Thoracic aorta (tissue), 2 donors: ENCODE results near the gene ATF7IP. TPM values are rescaled to one million over a fixed set of nuclear protein-coding genes. Genes with fewer than 3 reads are reported as not detected.

Experiments
- ATAC-seq: fragments of 150-250 bp; one replicate; pipeline ENCODE4 v1.8.0; 2017; ENCODE audit warnings: low read depth; ENCODE audit not compliant: insufficient number of reproducible peaks, low FRiP score
- DNase-seq: peaks from one replicate; pipeline ENCODE4 v3.0.0-alpha.2; 2020; ENCODE audit warnings: low spot score
- H3K27ac ChIP-seq, 2 donors: fragments of 200-600 bp; sonication (generic); 1 replicate in 1 of 2; 2 replicates in 1 of 2; pipeline ENCODE4 v1.5.1; 2016; ENCODE audit warnings: mild to moderate bottlenecking in 2 of 2, moderate library complexity in 2 of 2
- H3K27me3 ChIP-seq: fragments of 200-600 bp; sonication (generic); replicated peaks from 2 replicates; pipeline ENCODE4 v1.6.0; 2016; ENCODE audit warnings: mild to moderate bottlenecking; ENCODE audit not compliant: insufficient read depth
- H3K36me3 ChIP-seq: fragments of 200-600 bp; sonication (generic); one replicate; pipeline ENCODE4 v1.5.1; 2016
- H3K4me1 ChIP-seq, 2 donors: fragments of 200-600 bp; sonication (generic); 1 replicate in 1 of 2; 2 replicates in 1 of 2; pipeline versions ENCODE4 v1.5.1 to v1.6.0; 2016; ENCODE audit warnings: low read depth in 2 of 2, mild to moderate bottlenecking in 1 of 2; ENCODE audit not compliant: control insufficient read depth in 1 of 2
- H3K4me3 ChIP-seq: fragments of 200-600 bp; sonication (generic); 2 replicates; pipeline ENCODE4 v1.5.1; 2016; ENCODE audit warnings: mild to moderate bottlenecking
- H3K9me3 ChIP-seq: fragments of 200-600 bp; sonication (generic); 2 replicates; pipeline ENCODE4 v1.5.1; 2016
- total RNA-seq, 2 donors: library from RNA; depleted of rRNA; stranded (reverse); fragments of >200 nt; gene quantifications; one replicate each; pipeline versions ENCODE4 v1.1.0 to v1.2.3, GENCODE V29; 2016
- TF ChIP-seq, protein P1 (sequence below): fragments of 200-600 bp; sonication (generic); IDR thresholded peaks from one replicate; pipeline ENCODE4 v1.5.1; 2019; ENCODE audit warnings: antibody characterized with exemption

The ATF7IP gene
- total RNA-seq, 2 donors from 2014 or later: 41.0 to 41.7 TPM

DNA sequence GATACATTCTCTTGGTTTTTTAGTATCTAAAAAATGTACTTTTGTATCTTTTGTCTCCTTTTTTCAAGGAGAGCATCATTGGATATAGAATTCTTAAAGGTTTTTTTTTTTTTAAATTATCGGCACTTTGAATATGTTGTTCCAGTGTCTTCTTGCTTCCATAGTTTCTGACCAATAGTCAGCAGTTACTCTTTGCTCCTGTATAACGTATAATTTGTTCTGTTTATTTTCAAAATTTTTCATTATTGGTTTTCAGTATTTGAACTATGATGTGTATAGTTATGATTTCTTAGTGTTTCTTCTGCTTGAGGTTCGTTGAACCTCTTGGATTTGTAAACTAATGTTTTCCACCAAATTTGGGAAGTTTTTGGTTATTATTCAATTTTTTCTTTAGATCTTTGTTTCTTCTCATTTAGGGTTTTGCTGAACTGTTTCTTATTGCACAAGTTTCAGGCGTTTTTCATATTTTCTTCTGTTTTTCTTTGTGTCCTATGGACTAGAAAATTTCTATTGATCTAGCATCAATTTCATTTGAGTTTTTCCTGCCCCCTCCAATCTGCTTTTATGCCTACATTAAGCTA lies 108.3 kb downstream of the ATF7IP start:
- H3K9me3 ChIP-seq: peaks cover 47% of the 10 kb centered on the region
- H3K4me1 ChIP-seq: no peaks in the 10 kb centered on the region
- H3K27me3 ChIP-seq: no peaks in the 10 kb centered on the region
- DNase-seq: no peak
- H3K27ac ChIP-seq: no peak overlapping the region
- H3K36me3 ChIP-seq: peaks cover 26% of the 10 kb centered on the region
- no peak for ATAC-seq
- no peak overlapping the region for H3K4me3 ChIP-seq
- TF ChIP-seq, protein P1, sequence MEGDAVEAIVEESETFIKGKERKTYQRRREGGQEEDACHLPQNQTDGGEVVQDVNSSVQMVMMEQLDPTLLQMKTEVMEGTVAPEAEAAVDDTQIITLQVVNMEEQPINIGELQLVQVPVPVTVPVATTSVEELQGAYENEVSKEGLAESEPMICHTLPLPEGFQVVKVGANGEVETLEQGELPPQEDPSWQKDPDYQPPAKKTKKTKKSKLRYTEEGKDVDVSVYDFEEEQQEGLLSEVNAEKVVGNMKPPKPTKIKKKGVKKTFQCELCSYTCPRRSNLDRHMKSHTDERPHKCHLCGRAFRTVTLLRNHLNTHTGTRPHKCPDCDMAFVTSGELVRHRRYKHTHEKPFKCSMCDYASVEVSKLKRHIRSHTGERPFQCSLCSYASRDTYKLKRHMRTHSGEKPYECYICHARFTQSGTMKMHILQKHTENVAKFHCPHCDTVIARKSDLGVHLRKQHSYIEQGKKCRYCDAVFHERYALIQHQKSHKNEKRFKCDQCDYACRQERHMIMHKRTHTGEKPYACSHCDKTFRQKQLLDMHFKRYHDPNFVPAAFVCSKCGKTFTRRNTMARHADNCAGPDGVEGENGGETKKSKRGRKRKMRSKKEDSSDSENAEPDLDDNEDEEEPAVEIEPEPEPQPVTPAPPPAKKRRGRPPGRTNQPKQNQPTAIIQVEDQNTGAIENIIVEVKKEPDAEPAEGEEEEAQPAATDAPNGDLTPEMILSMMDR: no peak

DNA sequence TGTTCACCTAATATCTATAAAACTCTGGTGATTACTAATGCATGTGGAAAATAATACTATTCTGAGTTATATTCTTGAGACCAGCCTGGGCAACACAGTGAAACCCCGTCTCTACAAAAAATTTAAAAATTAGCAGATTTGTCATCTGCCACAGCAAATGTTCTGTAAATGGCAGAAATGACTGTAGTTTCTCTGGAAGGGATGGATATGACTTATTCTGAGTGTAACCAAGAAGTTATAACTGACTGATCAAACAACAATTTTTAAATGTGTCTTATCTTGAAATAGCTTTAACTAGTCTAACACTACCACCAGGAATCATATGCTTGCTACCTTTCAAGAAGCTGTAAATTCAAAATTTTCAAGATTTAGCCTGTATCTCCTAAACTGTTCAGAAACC lies 113.5 kb downstream of the ATF7IP start:
- DNase-seq (no peak), ATAC-seq (no peak)
- no peak overlapping the region for H3K4me3 ChIP-seq
- H3K27me3 ChIP-seq: no peaks in the 10 kb centered on the region
- TF ChIP-seq, protein P1: no peak
- H3K9me3 ChIP-seq: peaks cover 19% of the 10 kb centered on the region
- peaks cover 49% of the 10 kb centered on the region for H3K36me3 ChIP-seq
- no peak overlapping the region for H3K27ac ChIP-seq
- no peaks in the 10 kb centered on the region for H3K4me1 ChIP-seq

DNA sequence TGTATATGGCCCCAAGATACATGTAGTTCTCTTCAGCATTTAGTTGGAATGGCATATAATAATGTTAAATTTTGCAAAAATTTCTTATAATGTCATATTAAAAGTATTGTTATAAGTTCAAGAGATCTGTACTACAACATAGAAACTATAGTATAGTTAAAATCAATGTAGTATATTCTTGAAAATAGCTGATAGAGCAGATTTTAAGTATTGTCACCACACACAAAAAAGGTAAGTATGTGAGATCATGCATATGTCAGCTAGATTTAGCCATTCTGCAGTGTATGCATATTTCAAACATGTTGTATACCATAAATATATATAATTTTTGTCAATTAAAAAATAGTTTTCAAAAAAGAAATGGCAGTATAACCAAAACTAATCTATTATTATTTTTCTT lies 115.7 kb downstream of the ATF7IP start:
- Histone ChIP-seq H3K4me1 (no peaks in the 10 kb centered on the region), H3K9me3 (no peaks in the 10 kb centered on the region), H3K27ac (no peak overlapping the region), H3K36me3 (peaks cover 52% of the 10 kb centered on the region), H3K27me3 (no peaks in the 10 kb centered on the region), H3K4me3 (no peak overlapping the region)
- TF ChIP-seq, protein P1: no peak
- ATAC-seq: no peak
- DNase-seq: no peak

DNA sequence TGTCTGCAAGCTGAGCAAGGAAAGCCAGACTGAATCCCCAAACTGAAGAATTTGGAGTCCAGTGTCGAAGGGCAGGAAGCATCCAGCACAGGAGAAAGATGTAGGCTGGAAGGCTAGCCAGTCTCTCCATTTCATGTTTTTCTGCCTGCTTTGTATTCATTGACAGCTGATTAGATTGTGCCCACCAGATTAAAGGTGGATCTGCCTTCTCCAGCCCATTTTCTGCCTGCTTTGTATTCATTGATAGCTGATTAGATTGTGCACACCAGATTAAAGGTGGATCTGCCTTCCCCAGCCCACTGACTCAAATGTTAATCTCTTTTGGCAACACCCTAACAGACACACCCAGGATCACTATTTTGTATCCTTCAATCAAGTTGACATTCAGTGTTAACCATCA lies 116.9 kb downstream of the ATF7IP start:
- TF ChIP-seq, protein P1: no peak
- H3K27ac ChIP-seq: no peak overlapping the region
- DNase-seq: no peak
- no peak overlapping the region for H3K4me3 ChIP-seq
- no peaks in the 10 kb centered on the region for H3K27me3 ChIP-seq
- H3K4me1 ChIP-seq: no peaks in the 10 kb centered on the region
- ATAC-seq: no peak
- peaks cover 55% of the 10 kb centered on the region for H3K36me3 ChIP-seq
- no peaks in the 10 kb centered on the region for H3K9me3 ChIP-seq

DNA sequence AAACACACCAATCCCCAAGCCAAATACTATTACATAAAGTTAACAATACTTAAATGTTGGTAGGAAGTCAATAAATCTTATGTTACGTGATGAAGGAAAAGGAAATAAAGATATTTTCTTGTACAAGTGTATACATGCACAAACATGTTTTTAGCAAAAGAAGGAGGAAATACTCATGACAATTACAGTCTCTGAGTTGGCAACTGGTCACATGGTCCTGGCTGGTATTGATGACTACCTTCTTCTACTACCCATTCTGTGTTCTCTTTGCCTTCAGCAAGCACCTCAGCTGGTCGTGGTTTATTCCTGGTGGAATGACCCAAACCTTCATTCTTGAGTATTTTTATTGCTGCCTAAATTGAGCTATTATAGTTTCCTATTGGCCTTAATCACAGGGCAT lies 117.4 kb downstream of the ATF7IP start:
- Histone ChIP-seq H3K27ac (no peak overlapping the region), H3K36me3 (peaks cover 56% of the 10 kb centered on the region), H3K27me3 (no peaks in the 10 kb centered on the region), H3K9me3 (no peaks in the 10 kb centered on the region), H3K4me3 (no peak overlapping the region), H3K4me1 (no peaks in the 10 kb centered on the region)
- ATAC-seq (no peak), DNase-seq (no peak)
- TF ChIP-seq, protein P1: no peak
